ENCODE data around the gene LHFPL5.

Gene LHFPL5
- total RNA-seq = 0 to 0.25 (median 0.04) reads per million in 18 experiments

GRCh38 chr6:35804996-35805736 is at the start of gene LHFPL5:
Gene LHFPL5 (plus strand): TSS chr6:35805352. CDS start chr6:35805671, 319 bp downstream.
- DNase-seq = peak; percentile 14 to 24

- DNase-seq = peak in 1 of 2 donors; percentile 20
Observed at GRCh38 chr6:35757456-35758123, 47.6 kb upstream of the LHFPL5 start.

GRCh38 chr6:35759426-35759825 is 45.7 kb upstream of the LHFPL5 start:
- DNase-seq = no peak

GRCh38 chr6:35765739-35766138 is 39.4 kb upstream of the LHFPL5 start:
- DNase-seq = no peak

GRCh38 chr6:35769211-35769610 is 35.9 kb upstream of the LHFPL5 start:
- DNase-seq = no peak

GRCh38 chr6:35771343-35771627 is 33.9 kb upstream of the LHFPL5 start:
- DNase-seq = no peak

- no peak for DNase-seq
Observed at GRCh38 chr6:35774116-35774794, 30.9 kb upstream of the LHFPL5 start.

- DNase-seq = no peak
Observed at GRCh38 chr6:35775031-35775430, 30.1 kb upstream of the LHFPL5 start.

GRCh38 chr6:35776364-35777215 is 28.6 kb upstream of the LHFPL5 start, which contains the start of gene CLPSL2:
Gene CLPSL2 (plus strand): TSS chr6:35776598. CDS start chr6:35776619, 21 bp downstream.
- peak in 1 of 2 donors; percentile 4 for DNase-seq

GRCh38 chr6:35777356-35778102 is 27.6 kb upstream of the LHFPL5 start:
- no peak for DNase-seq

- no peak for DNase-seq
Observed at GRCh38 chr6:35778437-35778836, 26.7 kb upstream of the LHFPL5 start.

- DNase-seq = no peak
Observed at GRCh38 chr6:35780719-35781118, 24.4 kb upstream of the LHFPL5 start, which contains the start of gene CLPSL1. Gene CLPSL1 (plus strand): TSS chr6:35781019. CDS start chr6:35781111, 92 bp downstream.

- DNase-seq = no peak
Observed at GRCh38 chr6:35781290-35781689, 23.9 kb upstream of the LHFPL5 start.

- DNase-seq = no peak
Observed at GRCh38 chr6:35782424-35782823, 22.7 kb upstream of the LHFPL5 start.

- DNase-seq = no peak
Observed at GRCh38 chr6:35784200-35784599, 21.0 kb upstream of the LHFPL5 start.

- DNase-seq = no peak
Observed at GRCh38 chr6:35786272-35786671, 18.9 kb upstream of the LHFPL5 start.

GRCh38 chr6:35786810-35787209 is 18.3 kb upstream of the LHFPL5 start:
- DNase-seq = no peak

GRCh38 chr6:35787266-35788218 is 17.6 kb upstream of the LHFPL5 start:
- DNase-seq = no peak

- DNase-seq = no peak
Observed at GRCh38 chr6:35788423-35788982, 16.6 kb upstream of the LHFPL5 start.

- no peak for DNase-seq
Observed at GRCh38 chr6:35790683-35791082, 14.5 kb upstream of the LHFPL5 start.

Measured in inflammatory macrophage (primary cell).